Stimulated activated CD4-positive, alpha-beta T cell treated with anti-CD3 and anti-CD28 coated beads, Interleukin-15, amount 100 ng/mL, for 1 hour (primary cell): ENCODE results near the gene LDB3.

ENCODE experiments used
- DNase-seq, 2 donors: peaks; one replicate each; pipeline ENCODE4 v3.0.0-alpha.2; 2020; ENCODE audit warnings: low read depth in 1 of 2, low spot score in 1 of 2

LDB3 gene

GRCh38 chr10:86664341-86665217 is 3.7 kb upstream of the LDB3 start:
- no peak for DNase-seq

DNA sequence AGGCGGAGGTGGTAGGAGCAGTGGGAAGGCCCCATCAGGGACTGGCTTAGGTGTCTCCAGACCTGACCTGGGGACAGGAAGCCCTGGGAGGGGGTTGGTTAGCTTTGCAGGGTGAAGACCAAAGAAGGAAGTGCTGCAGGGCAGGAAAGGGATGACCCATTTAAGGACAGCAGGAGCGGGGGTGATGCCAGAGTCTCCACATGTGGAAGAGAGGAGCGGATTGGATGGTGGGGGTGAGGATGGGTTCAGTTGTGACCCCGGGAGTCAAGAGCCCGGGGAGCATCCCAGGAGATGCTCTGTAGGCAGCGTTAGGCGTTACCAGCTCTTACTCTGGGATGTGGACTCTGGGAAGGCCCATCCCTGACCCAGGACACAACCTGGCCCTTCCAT is 3.1 kb upstream of the LDB3 start:
- no peak for DNase-seq

GRCh38 chr10:86665868-86666267 is 2.4 kb upstream of the LDB3 start:
- DNase-seq, result no peak

- no peak for DNase-seq
Measured at GRCh38 chr10:86666538-86666937, 1.8 kb upstream of the LDB3 start.

DNA sequence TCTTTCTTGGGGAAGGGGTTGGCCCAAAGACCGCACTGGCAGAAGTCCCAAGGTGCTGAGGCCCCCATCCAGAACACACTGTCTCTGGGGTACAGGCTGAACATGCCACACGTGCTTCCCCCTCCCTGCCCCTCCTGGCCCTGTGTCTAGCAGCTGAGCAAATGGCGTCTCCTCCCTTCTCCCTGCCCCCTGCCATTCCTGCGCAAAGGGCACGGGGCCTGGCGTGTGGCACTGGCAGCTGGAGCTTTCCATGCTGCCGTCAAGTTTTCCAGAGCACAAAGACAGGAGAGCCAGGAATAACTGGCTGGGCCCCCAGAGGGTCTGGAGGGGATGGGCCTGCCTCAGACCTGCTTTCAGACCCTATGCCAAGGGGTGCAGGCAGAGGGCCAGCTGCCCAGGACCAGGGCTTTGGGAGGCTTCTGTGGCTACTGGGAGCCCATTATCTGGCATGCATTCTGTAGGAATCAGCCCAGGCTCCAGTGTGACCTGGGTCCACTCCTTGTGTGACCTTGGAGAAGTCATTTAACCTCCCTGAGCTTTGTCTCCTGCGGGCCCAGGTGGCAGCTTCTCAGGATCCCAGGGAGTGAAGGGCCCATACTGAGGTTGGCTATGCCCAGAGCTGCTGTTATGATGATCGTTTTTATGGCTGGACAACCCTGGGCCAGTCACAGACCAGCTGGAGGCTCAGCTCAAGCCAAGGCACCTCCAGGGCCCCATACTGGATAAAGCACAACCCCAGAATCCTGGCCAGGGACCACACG is 710 bp upstream of the LDB3 start:
- no peak for DNase-seq

- no peak for DNase-seq
Measured at GRCh38 chr10:86670290-86670811, 2.0 kb downstream of the LDB3 start.

- no peak for DNase-seq
Measured at GRCh38 chr10:86670876-86671275, 2.6 kb downstream of the LDB3 start.

- no peak for DNase-seq
Measured at GRCh38 chr10:86671419-86671818, 3.1 kb downstream of the LDB3 start.

DNA sequence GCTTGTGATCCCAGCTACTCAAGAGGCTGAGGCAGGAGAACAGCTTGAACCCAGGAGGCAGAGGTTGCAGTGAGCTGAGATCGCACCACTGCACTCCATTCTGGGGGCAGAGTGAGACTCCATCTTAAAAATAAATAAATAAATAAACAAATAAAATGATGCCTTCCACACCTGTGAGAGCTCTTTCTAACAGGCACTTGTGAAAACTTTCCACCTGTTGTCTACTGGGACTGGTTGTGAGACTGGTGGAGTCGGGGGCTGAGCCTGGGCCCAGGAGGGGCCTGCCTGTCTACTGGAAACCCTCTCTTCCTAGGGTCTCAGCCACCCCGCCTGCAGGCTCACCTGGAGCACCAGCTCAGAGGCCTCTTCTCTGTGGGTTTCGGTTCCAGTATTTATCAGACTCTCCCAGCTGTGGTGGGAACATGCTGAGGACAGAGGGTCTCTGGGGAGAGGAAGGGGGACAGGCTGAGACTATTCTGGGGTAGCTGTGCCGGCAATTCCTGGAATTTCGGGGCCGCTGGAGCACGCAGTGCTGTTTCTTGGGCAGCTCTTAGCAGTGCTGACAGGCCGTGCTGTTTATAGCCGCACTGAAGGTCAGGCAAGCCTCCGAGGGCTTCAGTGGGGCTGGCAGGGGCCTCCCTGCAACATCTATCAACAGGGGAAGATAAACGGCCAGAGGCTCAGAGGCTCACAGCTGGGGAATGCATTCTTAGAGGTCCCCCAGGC is 3.8 kb downstream of the LDB3 start:
- DNase-seq, result no peak

DNA sequence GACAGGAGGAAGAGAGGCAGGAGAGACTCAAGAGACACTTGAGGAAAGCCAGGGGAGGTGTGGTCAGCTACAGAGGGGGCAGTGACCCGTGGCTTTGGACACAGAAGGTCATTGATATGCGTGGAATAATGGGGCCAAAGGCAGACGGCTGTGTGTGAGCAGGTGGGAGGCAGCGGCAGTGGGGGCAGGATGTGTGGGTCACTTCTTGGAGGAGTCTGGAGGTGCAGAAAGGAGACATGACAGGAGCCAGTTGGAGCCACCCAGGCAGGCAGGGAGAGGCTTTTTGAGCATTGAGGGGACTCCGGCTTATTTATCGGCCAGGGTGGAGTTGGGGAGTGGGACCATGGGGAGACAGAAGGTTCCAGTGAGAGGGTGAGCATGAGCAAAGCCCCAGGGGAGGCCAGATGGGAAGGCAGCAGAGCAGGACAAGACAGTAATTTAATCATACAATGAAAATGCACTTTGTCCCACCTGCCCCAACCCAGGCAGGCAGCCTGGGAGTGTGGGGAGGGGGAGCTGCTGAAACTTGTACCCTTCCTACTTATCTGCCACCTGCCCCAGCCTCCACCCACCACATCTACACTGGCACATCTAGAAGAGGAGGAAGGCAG is 5.0 kb downstream of the LDB3 start:
- DNase-seq, result no peak

DNA sequence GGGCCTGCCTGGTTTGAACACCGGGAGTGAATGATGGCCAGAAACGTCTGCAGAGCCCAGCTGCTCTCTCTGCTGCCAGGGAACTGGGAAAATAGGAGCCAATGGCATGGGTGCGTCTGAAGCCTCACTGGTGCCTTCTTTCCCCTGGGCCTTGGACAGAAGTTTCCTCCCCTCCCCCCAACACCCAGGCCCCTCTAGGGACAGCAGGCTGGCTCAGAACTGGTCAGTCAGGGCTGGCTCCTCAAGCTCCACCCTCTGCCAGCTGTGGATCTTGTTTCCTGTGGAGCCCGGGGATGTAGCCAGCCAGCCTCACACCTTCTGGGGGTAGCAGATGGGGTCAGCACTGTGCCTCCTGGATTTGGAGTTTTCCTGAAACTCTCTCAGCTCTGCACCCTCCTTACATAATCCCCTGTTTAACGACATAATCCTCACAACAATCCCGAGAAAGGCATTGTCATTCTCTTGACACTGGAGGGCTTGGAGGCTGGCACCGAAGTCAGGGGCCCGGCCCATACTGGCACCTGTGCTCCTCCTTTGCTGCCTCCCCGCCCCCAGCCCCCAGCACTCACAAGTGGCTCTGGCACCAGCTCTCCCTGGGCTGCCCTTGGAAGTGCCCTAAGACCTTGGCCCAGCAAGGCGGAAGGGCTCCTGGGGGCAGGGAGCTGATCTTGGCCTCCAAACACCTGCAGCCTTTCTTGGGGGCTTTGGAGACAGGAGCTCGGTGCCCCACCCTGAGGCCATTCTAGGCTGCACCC is 5.7 kb downstream of the LDB3 start:
- DNase-seq, result no peak

- no peak for DNase-seq
Measured at GRCh38 chr10:86674912-86675311, 6.6 kb downstream of the LDB3 start.

GRCh38 chr10:86677374-86677773 is 9.1 kb downstream of the LDB3 start:
- no peak for DNase-seq

DNA sequence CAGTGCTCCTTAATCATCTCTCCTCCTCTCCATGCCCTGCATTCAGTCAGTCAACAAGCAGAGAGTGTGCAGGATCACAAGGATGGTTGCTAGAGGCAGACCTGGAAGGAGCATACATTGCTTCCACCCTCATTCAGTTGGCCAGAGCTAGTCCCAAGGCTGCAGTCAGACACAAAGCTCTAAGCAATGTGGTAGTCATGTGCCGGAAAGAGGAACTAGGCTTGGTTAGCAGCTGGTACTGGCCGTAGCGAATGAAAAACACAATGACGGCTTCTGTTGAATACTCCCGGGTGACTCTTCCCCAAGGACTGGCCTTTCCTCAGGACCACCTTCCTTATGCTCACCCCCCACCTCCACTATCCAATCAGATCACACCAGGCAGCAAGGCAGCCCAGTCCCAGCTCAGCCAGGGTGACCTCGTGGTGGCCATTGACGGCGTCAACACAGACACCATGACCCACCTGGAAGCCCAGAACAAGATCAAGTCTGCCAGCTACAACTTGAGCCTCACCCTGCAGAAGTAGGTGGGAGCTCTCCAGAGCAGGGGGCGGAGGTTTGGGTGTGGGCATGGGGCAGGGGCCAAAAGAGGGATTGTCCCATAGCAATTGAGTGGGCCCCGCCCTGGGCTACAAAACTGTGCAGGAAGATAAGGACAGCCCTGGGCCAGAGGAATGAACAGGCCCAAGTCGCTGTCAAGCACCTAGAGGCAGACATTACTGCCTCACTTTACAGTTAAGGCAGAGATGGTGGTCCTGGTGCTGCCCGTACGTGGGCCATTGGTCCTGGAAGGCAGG is 10.9 kb downstream of the LDB3 start:
- DNase-seq, result no peak

GRCh38 chr10:86681047-86681446 is 12.7 kb downstream of the LDB3 start:
- DNase-seq, result no peak

- DNase-seq, result no peak
Measured at GRCh38 chr10:86681722-86682386, 13.5 kb downstream of the LDB3 start.

DNA sequence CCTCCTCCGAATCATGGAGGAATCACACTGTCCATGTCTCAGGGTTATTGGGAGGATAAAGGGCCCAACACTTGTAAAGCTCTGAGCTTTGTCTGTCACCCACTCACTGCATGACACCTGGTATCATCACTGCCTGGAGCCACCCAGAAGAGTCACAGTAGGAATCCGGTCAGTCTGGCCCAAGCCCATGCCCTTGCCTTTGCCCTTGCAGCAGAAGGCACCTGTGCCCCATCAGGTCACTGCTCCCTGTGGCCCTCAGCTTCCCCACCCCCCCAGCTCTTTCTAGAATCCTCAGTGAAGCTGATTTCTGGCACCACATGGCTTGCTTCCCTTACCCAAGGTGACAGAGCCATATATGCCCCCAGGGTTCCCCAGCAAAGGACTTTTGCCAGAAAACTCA is 14.4 kb downstream of the LDB3 start:
- no peak for DNase-seq

GRCh38 chr10:86684331-86685097 is 16.2 kb downstream of the LDB3 start:
- no peak for DNase-seq
